Measurements from ENCODE around the gene PSMD2.

Gene PSMD2

GRCh38 chr3:184323696-184324095 lies 24.7 kb downstream of the PSMD2 start:
- FAIRE-seq: no peak
- no peak for DNase-seq (ENCODE audit: insufficient read length)
- TF ChIP-seq POLR2A (IDR thresholded peaks at IDR 0.05; ENCODE audit: low read depth, low read length) (no peak), TAF1 (IDR thresholded peaks at IDR 0.05; ENCODE audit: borderline replicate concordance, low read depth, low read length) (no peak), POLR2AphosphoS5 (IDR thresholded peaks at IDR 0.05; ENCODE audit: low read depth, low read length) (no peak)

DNA sequence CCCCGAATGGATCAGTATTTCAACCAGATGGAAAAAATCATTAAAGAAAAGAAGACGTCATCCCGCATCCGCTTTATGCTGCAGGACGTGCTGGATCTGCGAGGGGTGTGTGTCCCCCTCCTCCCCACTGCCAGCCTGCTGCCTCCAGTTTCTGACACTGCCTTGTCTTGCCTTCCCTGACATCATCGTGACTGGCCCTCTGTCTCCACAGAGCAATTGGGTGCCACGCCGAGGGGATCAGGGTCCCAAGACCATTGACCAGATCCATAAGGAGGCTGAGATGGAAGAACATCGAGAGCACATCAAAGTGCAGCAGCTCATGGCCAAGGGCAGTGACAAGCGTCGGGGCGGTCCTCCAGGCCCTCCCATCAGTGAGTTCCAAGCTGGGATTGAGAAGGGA lies 26.2 kb downstream of the PSMD2 start:
- no peak for TF ChIP-seq TAF1 (IDR thresholded peaks at IDR 0.05; ENCODE audit: borderline replicate concordance, low read depth, low read length)
- TF ChIP-seq POLR2A (IDR thresholded peaks at IDR 0.05; ENCODE audit: low read depth, low read length): no peak
- no peak for TF ChIP-seq POLR2AphosphoS5 (IDR thresholded peaks at IDR 0.05; ENCODE audit: low read depth, low read length)
- FAIRE-seq (no peak), DNase-seq (ENCODE audit: insufficient read length) (no peak)

GRCh38 chr3:184325715-184326369 lies 26.8 kb downstream of the PSMD2 start:
- no peak for DNase-seq (ENCODE audit: insufficient read length)
- TF ChIP-seq POLR2A (IDR thresholded peaks at IDR 0.05; ENCODE audit: low read depth, low read length): no peak
- TF ChIP-seq POLR2AphosphoS5 (IDR thresholded peaks at IDR 0.05; ENCODE audit: low read depth, low read length): no peak; the same call in 1 of the 2 replicates
- TF ChIP-seq TAF1 (IDR thresholded peaks at IDR 0.05; ENCODE audit: borderline replicate concordance, low read depth, low read length): no peak
- no peak for FAIRE-seq

GRCh38 chr3:184327171-184327570 lies 28.1 kb downstream of the PSMD2 start:
- TF ChIP-seq POLR2AphosphoS5 (IDR thresholded peaks at IDR 0.05; ENCODE audit: low read depth, low read length) (no peak; the same call in 1 of the 2 replicates), TAF1 (IDR thresholded peaks at IDR 0.05; ENCODE audit: borderline replicate concordance, low read depth, low read length) (no peak), POLR2A (IDR thresholded peaks at IDR 0.05; ENCODE audit: low read depth, low read length) (no peak)
- DNase-seq (ENCODE audit: insufficient read length) (no peak), FAIRE-seq (no peak)

GRCh38 chr3:184328516-184328915 lies 29.5 kb downstream of the PSMD2 start:
- no peak for DNase-seq (ENCODE audit: insufficient read length)
- no peak for FAIRE-seq
- TF ChIP-seq TAF1 (IDR thresholded peaks at IDR 0.05; ENCODE audit: borderline replicate concordance, low read depth, low read length) (no peak), POLR2A (IDR thresholded peaks at IDR 0.05; ENCODE audit: low read depth, low read length) (no peak), POLR2AphosphoS5 (IDR thresholded peaks at IDR 0.05; ENCODE audit: low read depth, low read length) (no peak)

GRCh38 chr3:184332370-184333090 lies 33.5 kb downstream of the PSMD2 start:
- TF ChIP-seq POLR2AphosphoS5 (IDR thresholded peaks at IDR 0.05; ENCODE audit: low read depth, low read length): peak; percentile 69; the same call in 1 of the 2 replicates
- TF ChIP-seq POLR2A (IDR thresholded peaks at IDR 0.05; ENCODE audit: low read depth, low read length): 0 out of 2 replicates have a peak, but pooled peaks have one; percentile 29
- TF ChIP-seq TAF1 (IDR thresholded peaks at IDR 0.05; ENCODE audit: borderline replicate concordance, low read depth, low read length): no peak
- no peak for FAIRE-seq
- DNase-seq (ENCODE audit: insufficient read length): no peak

DNA sequence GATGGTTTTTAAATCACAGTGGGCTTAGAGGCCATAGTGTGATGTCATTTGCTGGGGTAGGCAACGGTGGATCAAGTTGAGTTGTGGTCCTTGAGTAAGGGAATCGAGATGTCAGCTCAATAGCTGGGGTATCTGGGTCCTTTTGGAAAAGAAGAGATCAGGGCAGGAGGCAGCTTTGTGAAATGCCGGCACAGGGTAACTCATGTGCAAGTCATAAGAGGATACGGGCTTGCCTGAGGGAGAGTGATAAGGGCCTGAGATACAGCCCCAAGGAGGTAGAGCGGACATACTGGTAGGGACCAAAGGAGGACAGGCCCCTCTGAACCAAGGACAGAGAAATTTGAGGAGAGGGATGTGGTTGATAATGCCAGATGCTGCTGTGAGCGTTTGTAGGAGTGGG lies 34.1 kb downstream of the PSMD2 start:
- TF ChIP-seq TAF1 (IDR thresholded peaks at IDR 0.05; ENCODE audit: borderline replicate concordance, low read depth, low read length) (no peak), POLR2A (IDR thresholded peaks at IDR 0.05; ENCODE audit: low read depth, low read length) (peak; percentile 18; the same call in 1 of the 2 replicates)
- FAIRE-seq: no peak
- no peak for DNase-seq (ENCODE audit: insufficient read length)

GRCh38 chr3:184333700-184334099 lies 34.7 kb downstream of the PSMD2 start:
- no peak for DNase-seq (ENCODE audit: insufficient read length)
- no peak for FAIRE-seq
- TF ChIP-seq POLR2A (IDR thresholded peaks at IDR 0.05; ENCODE audit: low read depth, low read length) (peak; percentile 59; the same call in 1 of the 2 replicates), POLR2AphosphoS5 (IDR thresholded peaks at IDR 0.05; ENCODE audit: low read depth, low read length) (peak; percentile 52), TAF1 (IDR thresholded peaks at IDR 0.05; ENCODE audit: borderline replicate concordance, low read depth, low read length) (no peak)

DNA sequence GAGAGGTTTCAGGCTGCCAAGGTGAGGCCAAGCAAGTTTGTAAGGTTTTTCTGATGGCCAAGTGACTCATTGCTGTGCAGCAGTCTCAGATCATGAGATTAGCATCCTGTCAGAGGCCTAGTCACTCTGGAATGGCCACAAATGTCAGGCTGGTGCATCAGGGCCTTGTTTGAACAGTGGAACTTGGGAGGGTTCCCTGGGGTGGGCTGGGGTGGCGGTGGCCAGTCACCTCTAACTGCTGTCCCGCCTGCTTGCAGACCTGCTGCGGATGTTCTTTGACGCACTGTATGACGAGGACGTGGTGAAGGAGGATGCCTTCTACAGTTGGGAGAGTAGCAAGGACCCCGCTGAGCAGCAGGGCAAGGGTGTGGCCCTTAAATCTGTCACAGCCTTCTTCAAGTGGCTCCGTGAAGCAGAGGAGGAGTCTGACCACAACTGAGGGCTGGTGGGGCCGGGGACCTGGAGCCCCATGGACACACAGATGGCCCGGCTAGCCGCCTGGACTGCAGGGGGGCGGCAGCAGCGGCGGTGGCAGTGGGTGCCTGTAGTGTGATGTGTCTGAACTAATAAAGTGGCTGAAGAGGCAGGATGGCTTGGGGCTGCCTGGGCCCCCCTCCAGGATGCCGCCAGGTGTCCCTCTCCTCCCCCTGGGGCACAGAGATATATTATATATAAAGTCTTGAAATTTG lies 35.6 kb downstream of the PSMD2 start:
- peak; percentile 63; the same call in 1 of the 2 replicates for TF ChIP-seq POLR2AphosphoS5 (IDR thresholded peaks at IDR 0.05; ENCODE audit: low read depth, low read length)
- TF ChIP-seq POLR2A (IDR thresholded peaks at IDR 0.05; ENCODE audit: low read depth, low read length): no peak
- FAIRE-seq (no peak), DNase-seq (ENCODE audit: insufficient read length) (no peak)

DNA sequence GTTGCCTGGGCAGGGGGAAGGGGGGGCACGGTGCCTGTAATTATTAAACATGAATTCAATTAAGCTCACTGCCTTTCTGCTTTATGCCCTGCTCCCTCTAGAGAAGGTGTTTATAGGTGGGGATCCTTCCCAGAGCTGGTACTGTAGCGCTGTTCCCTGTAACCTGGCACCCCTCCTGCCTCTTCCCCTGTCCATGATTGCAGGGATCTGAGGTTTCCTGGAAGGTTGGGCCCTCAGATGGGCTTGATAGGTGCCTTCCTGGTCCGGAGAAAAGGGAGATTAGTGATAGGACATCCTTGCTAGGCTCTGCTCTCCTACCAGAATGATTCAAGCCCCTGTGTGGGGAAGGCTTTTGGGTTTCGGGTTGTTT lies 36.2 kb downstream of the PSMD2 start:
- DNase-seq (ENCODE audit: insufficient read length) (no peak), FAIRE-seq (no peak)
- no peak for TF ChIP-seq TAF1 (IDR thresholded peaks at IDR 0.05; ENCODE audit: borderline replicate concordance, low read depth, low read length)
- no peak; the same call in 1 of the 2 replicates for TF ChIP-seq POLR2A (IDR thresholded peaks at IDR 0.05; ENCODE audit: low read depth, low read length)

- FAIRE-seq (peak; percentile 98), DNase-seq (ENCODE audit: insufficient read length) (peak; percentile 87)
- TF ChIP-seq TAF1 (IDR thresholded peaks at IDR 0.05; ENCODE audit: borderline replicate concordance, low read depth, low read length): no peak
- peak; percentile 98 for TF ChIP-seq POLR2AphosphoS5 (IDR thresholded peaks at IDR 0.05; ENCODE audit: low read depth, low read length)
- TF ChIP-seq POLR2A (IDR thresholded peaks at IDR 0.05; ENCODE audit: low read depth, low read length): peak; percentile 82
Observed at GRCh38 chr3:184335661-184336546, 36.9 kb downstream of the PSMD2 start.

All from GM12892 (cell line).